PC-9 (cell line): ENCODE measurements around the gene SLC7A5. TPM values are rescaled to one million over a fixed set of nuclear protein-coding genes. Genes with fewer than 3 reads are reported as not detected.
A peak's percentile ranks its signal among the peaks of the same experiment; 100 is the strongest.
"Not testable (repeated sequence)": the region's sequence is repeated elsewhere in the genome, so short reads cannot be mapped to it uniquely, and the experiment has no call there.

Experiments
- BruUV-seq: library from RNA; stranded (reverse); fragments of 400-500 nt; replicated peaks from 2 replicates; lab custom pipeline; 2021; lab: Mats Ljungman, UMichigan
- CTCF ChIA-PET: fragments of 300-600 bp; sonication (Branson Sonifier 250); formaldehyde crosslinking; loops from one replicate; lab custom pipeline; 2022; ENCODE audit warnings: antibody characterized with exemption; lab: Charles Lee
- POLR2A ChIA-PET: fragments of 300-600 bp; sonication (Branson Sonifier 250); formaldehyde crosslinking; loops from one replicate; lab custom pipeline; 2022; ENCODE audit warnings: antibody characterized with exemption; ENCODE audit not compliant: unreplicated experiment; lab: Charles Lee
- DNase-seq, 2 experiments: peaks; one replicate each; pipeline versions ENCODE4 v3.0.0 to v3.0.0-alpha.2; 2015 to 2022; ENCODE audit warnings: mixed read lengths in 1 of 2
- H2AFZ ChIP-seq: fragments of 200-600 bp; sonication (generic); 2 replicates; pipeline ENCODE4 v1.8.1; 2017; ENCODE audit warnings: antibody characterized with exemption
- H3F3A ChIP-seq: fragments of 200-600 bp; sonication (generic); 2 replicates; pipeline ENCODE4 v1.8.1; 2017; ENCODE audit warnings: antibody characterized with exemption, mild to moderate bottlenecking, low read depth; ENCODE audit not compliant: insufficient read depth
- H3K27ac ChIP-seq: fragments of 200-600 bp; sonication (generic); 2 replicates; pipeline ENCODE4 v1.6.1; 2016; ENCODE audit warnings: mixed run types
- H3K27me3 ChIP-seq: fragments of 200-600 bp; sonication (generic); 2 replicates; pipeline ENCODE4 v1.6.1; 2016; ENCODE audit warnings: low read depth, mixed run types; ENCODE audit not compliant: insufficient read depth
- H3K36me3 ChIP-seq: fragments of 200-600 bp; sonication (generic); 2 replicates; pipeline ENCODE4 v1.6.1; 2016; ENCODE audit warnings: low read depth, mixed run types
- H3K4me1 ChIP-seq: fragments of 200-600 bp; sonication (generic); replicated peaks from 2 replicates; pipeline ENCODE4 v1.6.1; 2016; ENCODE audit warnings: mixed run types; ENCODE audit not compliant: insufficient read depth
- H3K4me2 ChIP-seq: fragments of 200-600 bp; sonication (generic); 2 replicates; pipeline ENCODE4 v1.6.1; 2017; ENCODE audit warnings: mixed run types
- H3K4me3 ChIP-seq: fragments of 200-600 bp; sonication (generic); 2 replicates; pipeline ENCODE4 v1.6.1; 2016; ENCODE audit warnings: mixed run types
- H3K79me2 ChIP-seq: fragments of 200-600 bp; sonication (generic); 2 replicates; pipeline ENCODE4 v1.6.1; 2017; ENCODE audit warnings: low read depth, mixed run types
- H3K9me2 ChIP-seq: fragments of 200-600 bp; sonication (generic); 2 replicates; pipeline ENCODE4 v1.8.1; 2017; ENCODE audit warnings: mild to moderate bottlenecking; ENCODE audit not compliant: insufficient read depth
- H3K9me3 ChIP-seq: fragments of 200-600 bp; sonication (generic); 2 replicates; pipeline ENCODE4 v1.8.1; 2016; ENCODE audit warnings: low read depth; ENCODE audit not compliant: insufficient read depth
- H4K20me1 ChIP-seq: fragments of 200-600 bp; sonication (generic); 2 replicates; pipeline ENCODE4 v1.8.1; 2017; ENCODE audit not compliant: insufficient read depth
- CTCF ChIP-seq: fragments of 200-600 bp; sonication (generic); conservative IDR thresholded peaks from 2 replicates; pipeline ENCODE4 v1.6.1; 2017; ENCODE audit warnings: mixed run types, antibody characterized with exemption, mild to moderate bottlenecking, moderate library complexity
- EZH2 ChIP-seq: fragments of 200-600 bp; sonication (generic); IDR thresholded peaks from 2 replicates; pipeline ENCODE4 v1.8.0; 2017; ENCODE audit warnings: antibody characterized with exemption, low read depth
- intact Hi-C: fragments of 100-400 bp; cut with micrococcal nuclease; formaldehyde crosslinking; loops from one replicate; pipeline ENCODE4 v1.10.0; 2022; ENCODE audit not compliant: unreplicated experiment
- total RNA-seq: library from RNA; stranded (reverse); gene quantifications from 2 replicates; pipeline ENCODE4 v1.2.3, GENCODE V29; 2021

The SLC7A5 gene
- total RNA-seq, 1 experiment from 2014 or later: 496 TPM

- Histone ChIP-seq H2AFZ (no peak overlapping the region), H3K4me1 (peaks cover 47% of the 10 kb centered on the region), H3F3A (peaks cover 10% of the 10 kb centered on the region; the same call in 1 of the 2 replicates), H3K4me2 (peak overlapping the region; percentile 43), H3K9me2 (no peaks in the 10 kb centered on the region), H4K20me1 (peaks cover 92% of the 10 kb centered on the region), H3K79me2 (peaks cover 94% of the 10 kb centered on the region), H3K27me3 (no peaks in the 10 kb centered on the region), H3K4me3 (no peak overlapping the region), H3K9me3 (no peaks in the 10 kb centered on the region), H3K27ac (no peak overlapping the region), H3K36me3 (peaks cover 24% of the 10 kb centered on the region)
- POLR2A ChIA-PET: interaction anchor here (0.7 kb wide), 2 partner anchors 88 to 137 kb away, joined by 3 to 5 read pairs; no protein-coding TSS in a partner anchor
- CTCF ChIA-PET: no interaction called here
- BruUV-seq: TSS peak; percentile 34
- no peak for TF ChIP-seq EZH2
- TF ChIP-seq CTCF: no peak
- intact Hi-C loops: no loop called here
- peak; percentile 52 to 80 for DNase-seq
Measured at GRCh38 chr16:87860553-87861299, 8.6 kb downstream of the SLC7A5 start.

- Histone ChIP-seq H3F3A (peaks cover 29% of the 10 kb centered on the region; the same call in 1 of the 2 replicates), H3K79me2 (peaks cover 85% of the 10 kb centered on the region), H4K20me1 (peaks cover 90% of the 10 kb centered on the region), H3K4me1 (peaks cover 51% of the 10 kb centered on the region), H3K36me3 (peaks cover 20% of the 10 kb centered on the region)
- H3K27me3 ChIP-seq, CTCF ChIA-PET, H2AFZ ChIP-seq, H3K4me3 ChIP-seq, H3K9me2 ChIP-seq, H3K4me2 ChIP-seq, H3K9me3 ChIP-seq, DNase-seq, H3K27ac ChIP-seq, POLR2A ChIA-PET, BruUV-seq: not testable (repeated sequence)
- intact Hi-C loops: loop anchor here (10.0 kb wide), 1 partner anchor 596 kb away; the partner anchor contains the start of gene ZFPM1
Measured at GRCh38 chr16:87858151-87858993, 10.9 kb downstream of the SLC7A5 start.

- no peaks in the 10 kb centered on the region for H3K27me3 ChIP-seq
- ChIA-PET POLR2A (no interaction called here), CTCF (interaction anchor here (0.5 kb wide), 1 partner anchor 93 kb away, joined by 5 read pairs; no protein-coding TSS in a partner anchor)
- peaks cover 35% of the 10 kb centered on the region; the same call in 1 of the 2 replicates for H3F3A ChIP-seq
- TF ChIP-seq EZH2 (no peak), CTCF (no peak)
- no peaks in the 10 kb centered on the region for H3K9me2 ChIP-seq
- H3K4me1 ChIP-seq: peaks cover 64% of the 10 kb centered on the region
- peaks cover 24% of the 10 kb centered on the region for H3K36me3 ChIP-seq
- peak in 1 of 2 experiments; percentile 91 for DNase-seq
- H3K4me2 ChIP-seq: no peak overlapping the region
- H3K79me2 ChIP-seq: peaks cover 87% of the 10 kb centered on the region
- no peak overlapping the region for H3K4me3 ChIP-seq
- intact Hi-C loops: loop anchor here (2.0 to 10.0 kb wide), 2 partner anchors 50 to 598 kb away; partner anchors contain the start of gene ZFPM1
- no peaks in the 10 kb centered on the region for H3K9me3 ChIP-seq
- peaks cover 75% of the 10 kb centered on the region for H4K20me1 ChIP-seq
- no TSS peak for BruUV-seq
- no peak overlapping the region for H2AFZ ChIP-seq
- no peak overlapping the region for H3K27ac ChIP-seq
Measured at GRCh38 chr16:87856791-87857228, 12.5 kb downstream of the SLC7A5 start.
